ENCODE data around the gene GALNTL6. TPM values are rescaled to one million over a fixed set of nuclear protein-coding genes. Genes with fewer than 3 reads are reported as not detected.

Gene GALNTL6
- total RNA-seq, 4 donors from 2014 or later = 0.30 to 1.3 (median 0.60) TPM

DNA sequence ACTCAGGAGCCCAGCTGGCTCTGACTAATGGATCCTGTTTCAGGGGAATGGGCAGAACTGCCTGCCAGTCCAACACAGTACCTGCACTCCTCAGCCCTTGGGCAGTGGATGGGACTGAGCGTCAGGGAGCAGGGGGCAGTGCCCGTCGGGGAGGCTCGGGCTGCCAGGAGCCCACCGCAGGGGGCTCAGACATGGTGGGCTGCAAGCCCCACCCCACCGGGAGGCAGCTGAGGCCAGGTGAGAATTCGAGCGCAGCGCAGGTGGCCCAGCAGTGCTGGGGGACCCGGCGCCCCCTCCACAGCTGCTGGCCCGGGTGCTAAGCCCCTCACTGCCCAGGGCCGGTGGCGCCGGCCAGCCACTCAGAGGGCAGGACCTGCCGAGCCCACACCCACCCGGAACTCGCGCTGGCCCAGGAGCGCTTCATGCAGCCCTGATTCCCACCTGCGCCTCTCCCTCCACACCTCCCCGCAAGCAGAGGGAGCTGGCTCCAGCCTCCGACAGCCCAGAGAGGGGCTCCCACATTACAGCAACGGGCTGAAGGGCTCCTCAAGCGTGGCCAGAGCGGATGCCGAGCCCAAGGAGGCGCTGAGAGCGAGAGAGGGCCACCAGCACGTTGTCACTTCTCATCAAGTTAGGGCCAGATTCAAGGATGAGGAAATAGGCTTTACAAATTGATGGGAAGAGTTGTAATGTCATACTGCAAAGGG lies 668.8 kb downstream of the GALNTL6 start:
- no peak for DNase-seq (ENCODE audit: low spot score in 2 of 2)
- no peak overlapping the region for H3K4me3 ChIP-seq (ENCODE audit: low read depth, poor library complexity, severe bottlenecking)
- intact Hi-C loops (cut with DNase I; ENCODE audit: low total_unique reads) = no loop called here
- WGBS, 2 donors = 91 to 92% methylated on average over 19 to 28 of the region's 30 CpGs
- no peak for TF ChIP-seq CTCF (IDR thresholded peaks at IDR 0.05)

DNA sequence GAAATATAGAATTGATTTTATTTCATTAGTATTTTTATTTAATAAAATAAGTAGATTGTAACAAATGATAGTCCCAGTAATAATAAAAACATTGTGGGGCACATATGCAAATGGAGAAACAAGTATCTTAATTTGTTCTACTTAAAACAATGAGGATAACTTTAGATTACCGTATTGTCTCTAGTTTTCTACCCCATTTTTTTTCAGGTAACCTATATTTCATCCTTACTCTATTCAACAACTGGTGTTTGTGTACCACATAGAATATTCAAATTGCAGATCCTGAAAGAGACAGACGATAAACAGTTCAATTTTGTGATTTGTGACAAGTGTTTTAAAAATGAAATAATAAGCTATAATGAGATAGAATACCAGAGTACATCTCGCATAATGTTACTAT lies 671.8 kb downstream of the GALNTL6 start:
- no peak overlapping the region for H3K4me3 ChIP-seq (ENCODE audit: low read depth, poor library complexity, severe bottlenecking)
- intact Hi-C loops (cut with DNase I; ENCODE audit: low total_unique reads) = no loop called here
- no peak for DNase-seq (ENCODE audit: low spot score in 2 of 2)
- 87 to 88% methylated on average over 3 of the region's 3 CpGs for WGBS, 2 donors
- no peak for TF ChIP-seq POLR2A (IDR thresholded peaks at IDR 0.05)
- no peak for TF ChIP-seq CTCF (IDR thresholded peaks at IDR 0.05)

- DNase-seq (ENCODE audit: low spot score in 2 of 2) = no peak
- TF ChIP-seq CTCF (IDR thresholded peaks at IDR 0.05) (no peak), POLR2A (IDR thresholded peaks at IDR 0.05) (no peak)
- H3K4me3 ChIP-seq (ENCODE audit: low read depth, poor library complexity, severe bottlenecking) = no peak overlapping the region
- WGBS, 2 donors = 60 to 66% methylated on average over 2 of the region's 2 CpGs
- intact Hi-C loops (cut with DNase I; ENCODE audit: low total_unique reads) = no loop called here
These were observed 673.3 kb downstream of the GALNTL6 start for GRCh38 chr4:172486531-172486930.

DNA sequence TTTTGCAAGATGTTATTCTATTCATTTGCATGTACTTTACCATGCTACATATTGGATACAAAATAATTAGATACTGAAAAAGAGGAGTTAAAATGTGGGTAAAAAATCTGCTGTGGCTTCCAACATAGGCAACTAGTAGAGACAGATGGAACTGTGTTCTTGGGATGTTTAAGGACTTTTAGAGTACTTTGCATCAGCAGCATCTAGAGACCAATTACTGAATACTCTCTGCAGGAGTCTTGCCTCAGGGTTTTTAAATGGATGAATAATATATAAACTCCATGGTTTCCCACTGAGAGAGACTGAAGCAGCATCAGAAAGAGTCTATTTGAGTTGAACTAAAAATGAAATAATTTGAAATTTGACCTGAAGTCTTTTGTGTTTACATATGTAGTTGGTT lies 676.7 kb downstream of the GALNTL6 start:
- DNase-seq (ENCODE audit: low spot score in 2 of 2) = no peak
- TF ChIP-seq CTCF (IDR thresholded peaks at IDR 0.05) (no peak), POLR2A (IDR thresholded peaks at IDR 0.05) (no peak)
- no peak overlapping the region for H3K4me3 ChIP-seq (ENCODE audit: low read depth, poor library complexity, severe bottlenecking)
- intact Hi-C loops (cut with DNase I; ENCODE audit: low total_unique reads) = no loop called here

DNA sequence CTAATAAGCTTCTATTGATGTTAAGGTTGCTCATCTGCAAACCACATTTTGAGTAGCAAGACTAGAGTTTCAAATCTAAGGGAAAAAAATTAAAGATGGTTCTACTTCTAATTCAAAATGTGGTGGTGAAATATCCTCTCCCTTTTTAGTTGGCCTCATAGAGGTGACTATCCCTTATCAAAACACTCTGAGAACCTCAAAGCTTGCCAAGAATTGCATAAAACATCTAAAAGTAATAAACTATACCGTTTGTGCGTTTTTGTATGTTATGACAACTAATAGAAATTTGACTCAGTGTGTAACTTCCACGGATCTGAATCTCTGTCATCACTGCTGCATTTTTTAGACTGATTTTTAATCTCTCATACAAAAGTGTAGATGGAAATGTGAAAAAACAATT lies 682.6 kb downstream of the GALNTL6 start:
- WGBS, 2 donors = 37 to 46% methylated on average over 3 of the region's 3 CpGs
- TF ChIP-seq CTCF (IDR thresholded peaks at IDR 0.05) = no peak
- no peak for TF ChIP-seq POLR2A (IDR thresholded peaks at IDR 0.05)
- DNase-seq (ENCODE audit: low spot score in 2 of 2) = no peak
- no peak overlapping the region for H3K4me3 ChIP-seq (ENCODE audit: low read depth, poor library complexity, severe bottlenecking)
- intact Hi-C loops (cut with DNase I; ENCODE audit: low total_unique reads) = no loop called here

DNA sequence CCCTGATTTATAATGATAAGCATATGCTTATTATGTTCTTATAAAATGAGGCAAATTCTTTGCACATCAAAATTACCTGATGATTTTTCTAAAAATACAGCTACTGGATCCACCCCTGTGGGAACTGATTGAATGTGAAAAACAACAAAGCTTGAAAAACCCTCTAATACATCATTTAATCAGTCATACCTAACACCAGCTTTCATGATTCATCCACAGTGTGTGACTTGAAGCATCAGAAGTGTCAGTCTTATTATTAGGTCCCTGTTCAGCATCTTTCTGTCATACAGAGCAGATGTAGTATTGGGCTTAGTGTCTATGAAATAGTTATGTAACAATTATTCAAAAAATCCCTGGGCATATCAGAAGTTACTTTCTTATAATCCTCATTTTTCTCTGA lies 684.1 kb downstream of the GALNTL6 start:
- TF ChIP-seq CTCF (IDR thresholded peaks at IDR 0.05) (no peak), POLR2A (IDR thresholded peaks at IDR 0.05) (no peak)
- no peak for DNase-seq (ENCODE audit: low spot score in 2 of 2)
- no peak overlapping the region for H3K4me3 ChIP-seq (ENCODE audit: low read depth, poor library complexity, severe bottlenecking)
- intact Hi-C loops (cut with DNase I; ENCODE audit: low total_unique reads) = no loop called here

All from lower leg skin (tissue), 4 donors.